Sigmoid colon (tissue), 4 donors: ENCODE data around the gene PKHD1.

Experiments used
- EP300 ChIP-seq, 4 donors: sonication (generic); formaldehyde crosslinking; IDR thresholded peaks; one replicate each; pipeline ENCODE4 v1.6.1; 2017; ENCODE audit warnings: antibody characterized with exemption in 4 of 4
- POLR2A ChIP-seq, 2 donors: fragments of 450-650 bp; IDR thresholded peaks; one replicate each; pipeline ENCODE4 v1.6.1; 2016; ENCODE audit warnings: antibody characterized with exemption in 2 of 2, mild to moderate bottlenecking in 2 of 2, moderate library complexity in 2 of 2
- POLR2AphosphoS5 ChIP-seq, 4 donors: sonication (generic); formaldehyde crosslinking; IDR thresholded peaks; one replicate each; pipeline ENCODE4 v1.6.1; 2017; ENCODE audit warnings: antibody characterized with exemption in 4 of 4
- TF ChIP-seq, protein P1 (sequence below), 4 experiments: fragments of 450-650 bp in 3 of 4; fragments of 200-600 bp in 1 of 4; IDR thresholded peaks; one replicate each; pipeline ENCODE4 v1.5.1; 2016 to 2019; ENCODE audit warnings: antibody characterized with exemption in 4 of 4, mild to moderate bottlenecking in 3 of 4, moderate library complexity in 2 of 4

- TF ChIP-seq, protein P1, sequence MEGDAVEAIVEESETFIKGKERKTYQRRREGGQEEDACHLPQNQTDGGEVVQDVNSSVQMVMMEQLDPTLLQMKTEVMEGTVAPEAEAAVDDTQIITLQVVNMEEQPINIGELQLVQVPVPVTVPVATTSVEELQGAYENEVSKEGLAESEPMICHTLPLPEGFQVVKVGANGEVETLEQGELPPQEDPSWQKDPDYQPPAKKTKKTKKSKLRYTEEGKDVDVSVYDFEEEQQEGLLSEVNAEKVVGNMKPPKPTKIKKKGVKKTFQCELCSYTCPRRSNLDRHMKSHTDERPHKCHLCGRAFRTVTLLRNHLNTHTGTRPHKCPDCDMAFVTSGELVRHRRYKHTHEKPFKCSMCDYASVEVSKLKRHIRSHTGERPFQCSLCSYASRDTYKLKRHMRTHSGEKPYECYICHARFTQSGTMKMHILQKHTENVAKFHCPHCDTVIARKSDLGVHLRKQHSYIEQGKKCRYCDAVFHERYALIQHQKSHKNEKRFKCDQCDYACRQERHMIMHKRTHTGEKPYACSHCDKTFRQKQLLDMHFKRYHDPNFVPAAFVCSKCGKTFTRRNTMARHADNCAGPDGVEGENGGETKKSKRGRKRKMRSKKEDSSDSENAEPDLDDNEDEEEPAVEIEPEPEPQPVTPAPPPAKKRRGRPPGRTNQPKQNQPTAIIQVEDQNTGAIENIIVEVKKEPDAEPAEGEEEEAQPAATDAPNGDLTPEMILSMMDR (IDR thresholded peaks at IDR 0.05): no peak
- TF ChIP-seq EP300 (IDR thresholded peaks at IDR 0.05) (peak in 2 of 4 donors; percentile 46 to 61), POLR2AphosphoS5 (IDR thresholded peaks at IDR 0.05) (peak; percentile 23 to 78 (median 56)), POLR2A (IDR thresholded peaks at IDR 0.05) (no peak)
Measured at GRCh38 chr6:51995214-51995755, 92.1 kb downstream of the PKHD1 start.
